ENCODE results near the gene FAM24B.

The FAM24B gene

DNA sequence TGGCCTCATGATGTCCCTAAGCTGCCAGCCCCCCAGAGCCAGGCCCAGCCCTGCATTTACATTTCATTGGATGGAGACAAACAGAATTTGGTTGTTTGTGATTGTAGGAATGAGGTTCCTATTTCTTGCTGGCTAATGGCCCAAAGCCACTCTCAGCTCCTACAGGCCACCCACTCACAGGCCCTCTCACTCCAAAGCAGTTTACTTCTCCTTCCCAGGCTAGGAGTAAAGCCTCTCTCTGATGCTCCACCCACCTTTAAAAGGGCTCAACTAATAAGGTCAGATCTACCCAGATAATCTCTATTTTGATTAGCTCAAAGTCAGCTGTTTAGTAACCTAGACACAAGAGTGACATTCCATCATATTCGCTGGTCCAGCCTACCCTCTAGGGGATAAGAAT lies 22.5 kb downstream of the FAM24B start:
- in situ Hi-C loops (cut with HindIII; ENCODE audit: low pct_ligation_motif_present, low sequenced_read_pairs): no loop called here
- H3K27ac ChIP-seq: no peak overlapping the region
- TF ChIP-seq, protein P1, sequence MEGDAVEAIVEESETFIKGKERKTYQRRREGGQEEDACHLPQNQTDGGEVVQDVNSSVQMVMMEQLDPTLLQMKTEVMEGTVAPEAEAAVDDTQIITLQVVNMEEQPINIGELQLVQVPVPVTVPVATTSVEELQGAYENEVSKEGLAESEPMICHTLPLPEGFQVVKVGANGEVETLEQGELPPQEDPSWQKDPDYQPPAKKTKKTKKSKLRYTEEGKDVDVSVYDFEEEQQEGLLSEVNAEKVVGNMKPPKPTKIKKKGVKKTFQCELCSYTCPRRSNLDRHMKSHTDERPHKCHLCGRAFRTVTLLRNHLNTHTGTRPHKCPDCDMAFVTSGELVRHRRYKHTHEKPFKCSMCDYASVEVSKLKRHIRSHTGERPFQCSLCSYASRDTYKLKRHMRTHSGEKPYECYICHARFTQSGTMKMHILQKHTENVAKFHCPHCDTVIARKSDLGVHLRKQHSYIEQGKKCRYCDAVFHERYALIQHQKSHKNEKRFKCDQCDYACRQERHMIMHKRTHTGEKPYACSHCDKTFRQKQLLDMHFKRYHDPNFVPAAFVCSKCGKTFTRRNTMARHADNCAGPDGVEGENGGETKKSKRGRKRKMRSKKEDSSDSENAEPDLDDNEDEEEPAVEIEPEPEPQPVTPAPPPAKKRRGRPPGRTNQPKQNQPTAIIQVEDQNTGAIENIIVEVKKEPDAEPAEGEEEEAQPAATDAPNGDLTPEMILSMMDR (IDR thresholded peaks at IDR 0.05; ENCODE audit: low read depth, low read length, missing control alignments): no peak
- no peak overlapping the region for H3K4me3 ChIP-seq (ENCODE audit: low read depth, low read length)
- H3K36me3 ChIP-seq (replicated peaks): no peaks in the 10 kb centered on the region
- H3K27me3 ChIP-seq (replicated peaks): no peaks in the 10 kb centered on the region
- DNase-seq: no peak

DNA sequence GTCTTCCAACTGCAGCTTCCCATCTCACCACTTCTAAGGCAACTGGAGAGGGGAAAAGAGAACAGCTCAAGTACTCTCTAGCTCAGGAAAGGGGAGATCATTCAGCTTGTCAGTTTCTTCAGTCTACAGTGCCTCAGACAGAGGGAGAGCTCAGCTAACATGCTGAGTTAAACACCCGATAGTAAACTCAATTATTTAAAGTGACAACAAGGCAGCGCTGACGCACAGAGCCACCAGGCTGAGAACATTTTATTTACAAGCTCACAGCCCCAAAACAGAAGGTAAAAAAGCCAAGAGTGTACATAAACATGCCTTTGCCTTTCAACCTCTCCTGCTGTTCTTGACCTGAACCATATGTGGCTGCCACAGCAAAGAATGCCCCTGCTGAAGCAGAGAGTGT lies 23.6 kb downstream of the FAM24B start:
- TF ChIP-seq, protein P1 (IDR thresholded peaks at IDR 0.05; ENCODE audit: low read depth, low read length, missing control alignments): no peak
- in situ Hi-C loops (cut with HindIII; ENCODE audit: low pct_ligation_motif_present, low sequenced_read_pairs): no loop called here
- DNase-seq: no peak
- H3K27me3 ChIP-seq (replicated peaks): no peaks in the 10 kb centered on the region
- H3K4me3 ChIP-seq (ENCODE audit: low read depth, low read length): no peak overlapping the region
- no peaks in the 10 kb centered on the region for H3K36me3 ChIP-seq (replicated peaks)
- no peak overlapping the region for H3K27ac ChIP-seq

DNA sequence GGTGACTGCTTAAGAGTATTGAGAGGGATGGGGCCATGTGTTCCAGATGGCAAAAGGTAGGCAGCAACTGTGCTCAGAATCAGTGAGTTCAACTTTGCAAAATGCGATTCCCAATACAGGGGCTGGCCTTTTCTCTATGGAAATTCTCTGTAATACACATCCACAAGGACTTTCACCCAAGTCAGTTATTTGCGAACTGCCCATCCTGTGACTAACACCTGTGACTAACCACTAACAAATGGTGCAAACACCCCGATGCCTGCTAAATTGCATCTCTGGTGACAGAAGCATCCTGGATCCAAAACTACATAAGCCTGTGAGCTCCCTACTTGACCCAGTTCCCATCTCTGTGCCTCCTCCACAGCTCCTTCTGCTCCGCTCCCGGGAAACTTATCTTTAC lies 24.7 kb downstream of the FAM24B start:
- in situ Hi-C loops (cut with HindIII; ENCODE audit: low pct_ligation_motif_present, low sequenced_read_pairs): no loop called here
- peak; percentile 58 for DNase-seq
- TF ChIP-seq, protein P1 (IDR thresholded peaks at IDR 0.05; ENCODE audit: low read depth, low read length, missing control alignments): no peak
- Histone ChIP-seq H3K4me3 (ENCODE audit: low read depth, low read length) (no peak overlapping the region), H3K27ac (peak overlapping the region; percentile 55), H3K27me3 (replicated peaks) (no peaks in the 10 kb centered on the region), H3K36me3 (replicated peaks) (no peaks in the 10 kb centered on the region)

DNA sequence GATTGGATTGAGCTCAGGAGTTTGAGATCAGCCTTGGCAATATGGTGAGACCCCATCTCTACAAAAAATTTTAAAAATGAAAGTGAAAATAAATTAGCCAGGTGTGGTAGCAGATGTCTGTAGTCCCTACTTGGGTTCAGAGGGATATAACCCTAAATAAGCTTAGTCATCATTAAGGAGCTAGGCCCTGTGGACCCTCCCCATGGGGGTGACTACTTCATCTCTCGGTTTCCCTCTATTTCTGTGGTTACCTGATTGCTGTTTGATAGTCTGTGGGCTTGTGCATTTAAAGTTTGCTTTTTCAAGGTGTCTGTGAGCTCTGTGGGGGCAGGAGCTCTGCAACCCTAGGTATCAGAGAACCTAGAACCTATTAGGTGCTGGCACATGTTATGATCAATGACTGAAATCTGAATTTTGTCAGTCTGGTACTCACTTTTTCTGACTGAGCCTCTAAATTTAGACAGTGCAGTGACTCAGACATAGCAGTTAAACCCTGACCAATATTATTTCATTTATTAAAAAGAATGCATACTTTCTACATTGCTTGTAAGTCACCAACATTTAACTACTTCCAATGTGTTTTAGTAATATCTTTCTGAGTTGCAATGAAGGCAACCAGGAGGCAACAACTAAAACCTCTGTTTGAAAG lies 25.6 kb downstream of the FAM24B start:
- H3K36me3 ChIP-seq (replicated peaks): no peaks in the 10 kb centered on the region
- H3K27ac ChIP-seq: peak overlapping the region; percentile 55
- no peaks in the 10 kb centered on the region for H3K27me3 ChIP-seq (replicated peaks)
- in situ Hi-C loops (cut with HindIII; ENCODE audit: low pct_ligation_motif_present, low sequenced_read_pairs): no loop called here
- H3K4me3 ChIP-seq (ENCODE audit: low read depth, low read length): no peak overlapping the region
- TF ChIP-seq, protein P1 (IDR thresholded peaks at IDR 0.05; ENCODE audit: low read depth, low read length, missing control alignments): no peak
- no peak for DNase-seq

DNA sequence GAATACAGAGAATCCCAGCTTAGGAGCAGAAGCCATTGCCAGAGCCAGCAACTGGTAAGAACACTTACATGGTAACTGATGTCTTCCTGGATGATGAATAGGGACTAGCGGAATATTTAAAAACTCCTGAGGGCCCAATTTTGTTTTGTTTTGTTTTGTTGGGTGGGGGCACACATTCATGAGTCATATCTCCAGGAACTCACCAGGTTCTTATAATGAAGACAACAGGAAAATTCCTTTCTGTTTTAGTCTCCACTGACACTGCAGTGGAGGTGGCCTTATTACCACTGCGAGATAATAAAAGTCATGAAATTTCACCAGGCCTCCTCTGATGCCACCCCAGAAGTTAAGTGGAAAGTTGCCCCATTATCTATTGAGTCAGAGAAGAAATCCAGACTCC lies 27.1 kb downstream of the FAM24B start:
- Histone ChIP-seq H3K27me3 (replicated peaks) (no peaks in the 10 kb centered on the region), H3K27ac (no peak overlapping the region), H3K4me3 (ENCODE audit: low read depth, low read length) (no peak overlapping the region), H3K36me3 (replicated peaks) (no peaks in the 10 kb centered on the region)
- no peak for DNase-seq
- in situ Hi-C loops (cut with HindIII; ENCODE audit: low pct_ligation_motif_present, low sequenced_read_pairs): no loop called here
- TF ChIP-seq, protein P1 (IDR thresholded peaks at IDR 0.05; ENCODE audit: low read depth, low read length, missing control alignments): no peak
